Neural crest cell (in vitro differentiated cells): ENCODE results near the gene GPD1. TPM values are rescaled to one million over a fixed set of nuclear protein-coding genes. Genes with fewer than 3 reads are reported as not detected.

Experiments used
- DNase-seq: peaks from one replicate; pipeline ENCODE4 v3.0.0; 2021; ENCODE audit warnings: low read depth, mixed read lengths, low spot score
- H3K27ac Mint-ChIP-seq: one replicate; pipeline ENCODE4 v1.8.0; 2021; ENCODE audit warnings: mild to moderate bottlenecking, mixed read lengths; ENCODE audit not compliant: unreplicated experiment
- H3K27me3 Mint-ChIP-seq: 2 replicates; pipeline ENCODE4 v1.8.0; 2021; ENCODE audit warnings: low read depth, mild to moderate bottlenecking, mixed read lengths
- H3K36me3 Mint-ChIP-seq: 2 replicates; pipeline ENCODE4 v1.8.0; 2021; ENCODE audit warnings: low read depth, mild to moderate bottlenecking, mixed read lengths
- H3K4me1 Mint-ChIP-seq: 2 replicates; pipeline ENCODE4 v1.8.0; 2021; ENCODE audit warnings: mixed read lengths
- H3K4me3 Mint-ChIP-seq: one replicate; pipeline ENCODE4 v1.8.0; 2021; ENCODE audit warnings: mild to moderate bottlenecking, mixed read lengths
- H3K9me3 Mint-ChIP-seq: 2 replicates; pipeline ENCODE4 v1.8.0; 2021; ENCODE audit warnings: mixed read lengths
- total RNA-seq: library from RNA; stranded (reverse); gene quantifications from 2 replicates; pipeline ENCODE4 v1.2.1, GENCODE V29; 2021
- TF ChIP-seq, protein P1 (sequence below): fragments of 200-600 bp; sonication (generic); conservative IDR thresholded peaks from 2 replicates; pipeline ENCODE4 v1.5.0; 2021; ENCODE audit warnings: antibody characterized with exemption, mild to moderate bottlenecking

The GPD1 gene
- total RNA-seq, 1 donor from 2014 or later, result 0.49 TPM

DNA sequence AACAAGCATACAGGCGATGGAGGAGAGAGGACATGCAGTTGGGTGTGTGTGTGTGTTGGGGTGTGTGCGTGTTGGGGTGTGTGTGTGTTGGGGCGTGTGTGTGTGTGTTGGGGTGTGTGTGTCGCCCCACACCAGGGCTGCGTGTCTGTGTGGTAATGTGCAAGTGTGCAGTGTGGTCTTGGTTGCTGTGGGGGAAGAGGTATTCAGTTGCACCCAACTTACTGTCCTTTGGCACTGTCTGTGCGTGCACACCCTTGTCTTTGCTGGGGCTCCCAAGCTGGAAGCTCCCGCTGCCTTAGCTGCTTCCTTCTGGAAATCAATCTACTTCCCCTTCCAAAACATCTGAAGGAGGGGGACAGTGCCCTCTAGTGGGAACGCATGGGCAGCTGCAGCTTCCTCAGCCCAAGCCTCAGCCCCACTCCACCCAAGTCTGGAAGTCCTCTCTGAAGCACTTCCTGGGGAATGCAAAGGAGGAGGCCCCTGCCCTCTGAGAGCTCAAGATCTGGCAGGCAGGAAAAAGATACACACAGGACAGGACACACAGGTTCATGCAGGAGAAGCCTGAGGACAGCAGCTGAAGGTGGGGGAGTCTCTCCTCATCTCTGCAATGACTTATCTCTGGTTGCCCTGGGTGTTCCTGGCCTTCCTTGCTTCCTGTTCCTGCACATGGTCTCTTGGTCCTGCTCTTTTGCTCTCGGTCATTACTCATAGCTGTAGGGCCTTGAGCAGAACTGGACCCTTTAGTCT is 33.3 kb upstream of the GPD1 start:
- peaks cover 13% of the 10 kb centered on the region for H3K4me1 Mint-ChIP-seq
- no peaks in the 10 kb centered on the region for H3K36me3 Mint-ChIP-seq
- DNase-seq, result peak; percentile 90
- H3K27me3 Mint-ChIP-seq, result no peaks in the 10 kb centered on the region
- peak overlapping the region; percentile 53 for H3K4me3 Mint-ChIP-seq
- H3K27ac Mint-ChIP-seq, result peak overlapping the region; percentile 68
- TF ChIP-seq, protein P1, sequence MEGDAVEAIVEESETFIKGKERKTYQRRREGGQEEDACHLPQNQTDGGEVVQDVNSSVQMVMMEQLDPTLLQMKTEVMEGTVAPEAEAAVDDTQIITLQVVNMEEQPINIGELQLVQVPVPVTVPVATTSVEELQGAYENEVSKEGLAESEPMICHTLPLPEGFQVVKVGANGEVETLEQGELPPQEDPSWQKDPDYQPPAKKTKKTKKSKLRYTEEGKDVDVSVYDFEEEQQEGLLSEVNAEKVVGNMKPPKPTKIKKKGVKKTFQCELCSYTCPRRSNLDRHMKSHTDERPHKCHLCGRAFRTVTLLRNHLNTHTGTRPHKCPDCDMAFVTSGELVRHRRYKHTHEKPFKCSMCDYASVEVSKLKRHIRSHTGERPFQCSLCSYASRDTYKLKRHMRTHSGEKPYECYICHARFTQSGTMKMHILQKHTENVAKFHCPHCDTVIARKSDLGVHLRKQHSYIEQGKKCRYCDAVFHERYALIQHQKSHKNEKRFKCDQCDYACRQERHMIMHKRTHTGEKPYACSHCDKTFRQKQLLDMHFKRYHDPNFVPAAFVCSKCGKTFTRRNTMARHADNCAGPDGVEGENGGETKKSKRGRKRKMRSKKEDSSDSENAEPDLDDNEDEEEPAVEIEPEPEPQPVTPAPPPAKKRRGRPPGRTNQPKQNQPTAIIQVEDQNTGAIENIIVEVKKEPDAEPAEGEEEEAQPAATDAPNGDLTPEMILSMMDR, result peak; percentile 91
- H3K9me3 Mint-ChIP-seq, result no peaks in the 10 kb centered on the region

DNA sequence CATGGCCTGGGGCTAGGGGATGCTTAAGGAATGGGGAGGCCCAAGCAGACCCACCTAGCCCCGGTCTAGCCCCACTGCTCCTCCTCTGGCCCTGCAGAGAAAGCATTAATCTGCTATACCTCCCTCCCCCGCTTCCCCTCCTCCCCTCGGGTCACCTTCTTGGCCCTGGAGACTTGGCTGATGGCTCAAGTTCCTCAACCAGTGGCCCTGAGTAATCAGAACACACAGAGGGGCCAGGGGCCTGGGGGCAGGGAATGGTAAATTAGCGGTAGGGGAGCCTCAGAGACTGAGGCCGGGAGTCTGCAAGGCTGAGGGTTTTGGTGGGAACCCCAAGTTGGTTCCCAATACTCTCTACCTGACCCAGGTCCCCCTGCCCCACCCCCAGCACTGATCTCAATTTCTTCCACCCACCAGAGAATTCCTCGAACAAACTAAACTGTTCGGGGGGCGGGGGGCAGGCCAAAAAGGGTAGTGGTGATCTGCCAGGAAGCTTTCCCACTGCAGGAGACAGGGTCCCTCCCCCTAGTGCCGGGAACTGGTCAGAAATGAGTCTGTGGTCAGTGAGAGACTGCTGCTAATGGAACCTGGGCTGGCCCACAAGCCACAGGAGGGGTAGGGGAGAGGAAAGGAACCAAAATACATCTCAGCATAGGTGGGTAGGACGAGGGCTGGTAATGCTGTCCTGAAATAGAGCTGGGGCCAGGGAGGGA is 31.5 kb upstream of the GPD1 start:
- TF ChIP-seq, protein P1, result no peak
- Mint-ChIP-seq H3K27ac (peak overlapping the region; percentile 72), H3K9me3 (no peaks in the 10 kb centered on the region), H3K4me3 (no peak overlapping the region), H3K4me1 (peaks cover 16% of the 10 kb centered on the region), H3K27me3 (no peaks in the 10 kb centered on the region), H3K36me3 (no peaks in the 10 kb centered on the region)
- DNase-seq, result no peak

DNA sequence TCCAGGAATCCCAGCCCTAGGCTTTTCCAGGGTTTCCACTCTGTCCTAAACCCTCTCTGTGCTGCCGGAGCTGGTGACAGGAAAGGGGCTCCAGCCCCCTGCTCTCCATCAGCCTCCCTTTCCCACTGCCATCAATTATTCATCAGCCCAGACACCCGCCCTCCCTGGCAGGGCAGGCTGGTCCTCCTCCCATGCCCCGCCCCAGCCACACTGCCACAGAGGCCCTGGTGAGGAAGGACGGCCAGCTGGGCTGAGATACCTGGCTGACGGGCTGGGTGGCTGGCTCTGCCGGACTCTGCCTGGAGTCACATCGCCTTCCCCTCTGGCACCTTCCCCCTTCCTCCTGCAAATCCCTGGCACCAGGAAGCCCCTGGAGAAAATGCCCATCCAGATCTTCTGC is 30.6 kb upstream of the GPD1 start:
- peaks cover 16% of the 10 kb centered on the region for H3K4me1 Mint-ChIP-seq
- H3K9me3 Mint-ChIP-seq, result no peaks in the 10 kb centered on the region
- no peaks in the 10 kb centered on the region for H3K27me3 Mint-ChIP-seq
- H3K36me3 Mint-ChIP-seq, result no peaks in the 10 kb centered on the region
- TF ChIP-seq, protein P1, result no peak
- no peak overlapping the region for H3K27ac Mint-ChIP-seq
- no peak for DNase-seq
- no peak overlapping the region for H3K4me3 Mint-ChIP-seq

DNA sequence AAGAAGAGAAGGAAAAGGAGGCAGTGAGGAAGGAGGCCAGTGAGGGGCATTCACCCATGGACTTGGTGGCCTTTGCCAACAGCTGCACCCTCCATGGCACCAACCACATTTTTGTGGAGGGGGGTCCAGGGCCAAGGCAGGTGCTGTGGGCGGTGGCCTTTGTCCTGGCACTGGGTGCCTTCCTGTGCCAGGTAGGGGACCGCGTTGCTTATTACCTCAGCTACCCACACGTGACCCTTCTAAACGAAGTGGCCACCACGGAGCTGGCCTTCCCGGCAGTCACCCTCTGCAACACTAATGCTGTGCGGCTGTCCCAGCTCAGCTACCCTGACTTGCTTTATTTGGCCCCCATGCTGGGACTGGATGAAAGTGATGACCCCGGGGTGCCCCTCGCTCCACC is 30.1 kb upstream of the GPD1 start:
- no peaks in the 10 kb centered on the region for H3K36me3 Mint-ChIP-seq
- H3K27ac Mint-ChIP-seq, result no peak overlapping the region
- DNase-seq, result no peak
- peaks cover 16% of the 10 kb centered on the region for H3K4me1 Mint-ChIP-seq
- H3K27me3 Mint-ChIP-seq, result no peaks in the 10 kb centered on the region
- no peaks in the 10 kb centered on the region for H3K9me3 Mint-ChIP-seq
- H3K4me3 Mint-ChIP-seq, result no peak overlapping the region
- TF ChIP-seq, protein P1, result no peak

DNA sequence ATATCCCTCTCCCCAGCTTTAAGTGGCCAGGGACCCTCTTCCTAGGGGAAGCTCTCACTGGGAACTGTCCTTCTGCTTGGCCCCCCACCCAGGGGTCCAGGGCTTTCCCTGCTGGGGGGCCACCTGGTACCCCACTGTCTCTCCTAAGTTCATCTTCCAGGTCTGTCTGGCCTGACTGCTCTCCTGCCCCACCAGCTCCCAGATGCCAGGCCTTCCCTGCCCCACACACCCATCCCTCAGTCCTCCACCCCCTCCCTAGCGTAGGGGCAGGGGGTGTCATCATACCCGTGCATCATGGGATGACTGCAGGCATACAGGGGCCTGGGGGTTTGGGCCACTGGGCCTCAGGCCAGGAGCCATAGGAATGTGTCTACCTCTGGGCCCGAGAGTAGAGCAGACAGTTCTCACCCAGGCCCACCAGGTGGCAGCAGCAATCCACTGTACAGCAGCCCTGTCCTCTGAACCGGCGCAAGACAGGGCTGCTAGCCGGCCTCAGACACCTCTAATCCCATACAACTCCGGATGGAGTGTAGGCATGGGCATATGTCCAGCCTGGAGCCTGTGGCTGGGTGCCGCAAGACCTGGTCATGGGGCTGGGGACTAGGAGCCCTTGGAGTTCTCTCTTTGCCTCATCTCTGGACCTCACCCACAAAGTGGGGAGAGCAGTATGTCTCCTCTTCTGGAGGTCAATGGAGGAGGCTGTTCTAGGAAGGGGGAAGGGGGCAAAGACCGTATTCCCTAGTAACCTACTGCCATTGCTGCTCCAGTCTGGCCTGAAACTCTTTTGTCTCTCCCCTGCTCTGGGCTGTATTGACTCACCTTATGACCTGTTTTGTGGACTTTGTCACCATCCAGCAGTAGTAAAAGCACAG is 28.6 kb upstream of the GPD1 start:
- Mint-ChIP-seq H3K27me3 (no peaks in the 10 kb centered on the region), H3K27ac (no peak overlapping the region), H3K9me3 (no peaks in the 10 kb centered on the region), H3K4me1 (peaks cover 12% of the 10 kb centered on the region), H3K36me3 (no peaks in the 10 kb centered on the region), H3K4me3 (no peak overlapping the region)
- peak; percentile 92 for DNase-seq
- TF ChIP-seq, protein P1, result peak; percentile 94
